Cardiac muscle cell (in vitro differentiated cells and primary cell): Measurements from ENCODE around the gene ISLR2. TPM values are rescaled to one million over a fixed set of nuclear protein-coding genes. Genes with fewer than 3 reads are reported as not detected.

Source experiments
- DNase-seq, 2 donors: peaks; one replicate each; pipeline versions ENCODE4 v3.0.0 to v3.0.0-alpha.2; 2010 to 2017; ENCODE audit warnings: low read depth in 1 of 2, low spot score in 1 of 2
- H3K27ac ChIP-seq: fragments of 200-600 bp; sonication (generic); 2 replicates; pipeline ENCODE4 v1.5.1; 2016
- H3K27me3 ChIP-seq: fragments of 200-600 bp; sonication (generic); 2 replicates; pipeline ENCODE4 v1.6.0; 2016; ENCODE audit warnings: control low read depth
- H3K36me3 ChIP-seq: fragments of 200-600 bp; sonication (generic); 2 replicates; pipeline ENCODE4 v1.5.1; 2016; ENCODE audit warnings: control low read depth
- H3K4me1 ChIP-seq: fragments of 200-600 bp; sonication (generic); 2 replicates; pipeline ENCODE4 v1.8.1; 2017; ENCODE audit warnings: low read depth, mild to moderate bottlenecking, mixed run types
- H3K4me3 ChIP-seq: fragments of 200-600 bp; sonication (generic); 2 replicates; pipeline ENCODE4 v1.5.1; 2016; ENCODE audit warnings: mild to moderate bottlenecking
- H3K9me3 ChIP-seq: fragments of 200-600 bp; sonication (generic); 2 replicates; pipeline ENCODE4 v1.5.1; 2017; ENCODE audit warnings: low read depth, mild to moderate bottlenecking, control low read depth
- CTCF ChIP-seq: IDR thresholded peaks from 2 replicates; pipeline ENCODE4 v1.5.1; 2012; ENCODE audit warnings: low read depth, mild to moderate bottlenecking, low read length
- polyA plus RNA-seq: library from polyadenylated mRNA; unstranded; fragments of >200 nt; fragmentation: Nextera tagmentation; extraction: Ambion mirVana; gene quantifications from 2 replicates; pipeline ENCODE4 v1.2.1, GENCODE V29; 2016
- total RNA-seq: library from RNA; depleted of rRNA; stranded (reverse); fragments of >200 nt; gene quantifications from 2 replicates; pipeline ENCODE4 v1.2.3, GENCODE V29; 2016

Gene ISLR2
- total and polyA plus RNA-seq, 2 experiments from 2014 or later: not detected

GRCh38 chr15:74109713-74110112 lies 20.7 kb upstream of the ISLR2 start:
- DNase-seq: no peak
- Histone ChIP-seq H3K27ac (no peak overlapping the region), H3K36me3 (no peaks in the 10 kb centered on the region), H3K27me3 (no peaks in the 10 kb centered on the region), H3K4me3 (no peak overlapping the region), H3K9me3 (no peaks in the 10 kb centered on the region), H3K4me1 (no peaks in the 10 kb centered on the region)
- TF ChIP-seq CTCF: no peak

- no peaks in the 10 kb centered on the region for H3K36me3 ChIP-seq
- peaks cover 6% of the 10 kb centered on the region for H3K27me3 ChIP-seq
- H3K27ac ChIP-seq: no peak overlapping the region
- no peak for TF ChIP-seq CTCF
- DNase-seq: no peak
- no peaks in the 10 kb centered on the region for H3K4me1 ChIP-seq
- H3K9me3 ChIP-seq: no peaks in the 10 kb centered on the region
- H3K4me3 ChIP-seq: no peak overlapping the region
These were observed 10.0 kb upstream of the ISLR2 start for GRCh38 chr15:74120426-74120825.

- no peaks in the 10 kb centered on the region for H3K36me3 ChIP-seq
- peaks cover 12% of the 10 kb centered on the region for H3K27me3 ChIP-seq
- H3K4me3 ChIP-seq: no peak overlapping the region
- H3K27ac ChIP-seq: no peak overlapping the region
- no peaks in the 10 kb centered on the region for H3K9me3 ChIP-seq
- no peak for TF ChIP-seq CTCF
- H3K4me1 ChIP-seq: no peaks in the 10 kb centered on the region
- DNase-seq: no peak
These were observed 9.3 kb upstream of the ISLR2 start for GRCh38 chr15:74121039-74121438.

- H3K36me3 ChIP-seq: no peaks in the 10 kb centered on the region
- H3K27ac ChIP-seq: no peak overlapping the region
- H3K4me1 ChIP-seq: no peaks in the 10 kb centered on the region
- DNase-seq: no peak
- peaks cover 17% of the 10 kb centered on the region for H3K27me3 ChIP-seq
- TF ChIP-seq CTCF: no peak
- H3K4me3 ChIP-seq: no peak overlapping the region
- no peaks in the 10 kb centered on the region for H3K9me3 ChIP-seq
These were observed 8.5 kb upstream of the ISLR2 start for GRCh38 chr15:74121858-74122257.

- Histone ChIP-seq H3K27ac (no peak overlapping the region), H3K4me1 (no peaks in the 10 kb centered on the region), H3K4me3 (no peak overlapping the region), H3K27me3 (peaks cover 23% of the 10 kb centered on the region), H3K36me3 (no peaks in the 10 kb centered on the region), H3K9me3 (no peaks in the 10 kb centered on the region)
- DNase-seq: no peak
- no peak for TF ChIP-seq CTCF
These were observed 7.8 kb upstream of the ISLR2 start for GRCh38 chr15:74122403-74123130.
